Kidney tubule cell (primary cell): Measurements from ENCODE around the gene IQSEC1.
"Not testable (repeated sequence)": the region's sequence is repeated elsewhere in the genome, so short reads cannot be mapped to it uniquely, and the experiment has no call there.

Source experiments
- DNase-seq: peaks from one replicate; pipeline ENCODE4 v3.0.0-alpha.2; 2018; ENCODE audit warnings: low spot score

The IQSEC1 gene

GRCh38 chr3:12892840-12893189, 180.4 kb downstream of the IQSEC1 start:
- no peak for DNase-seq

GRCh38 chr3:12891985-12892839, 181.0 kb downstream of the IQSEC1 start:
- DNase-seq: peak; percentile 71

- no peak for DNase-seq
Measured at GRCh38 chr3:12891391-12891984, 181.7 kb downstream of the IQSEC1 start.

GRCh38 chr3:12890610-12891390, 182.4 kb downstream of the IQSEC1 start:
- no peak for DNase-seq

GRCh38 chr3:12886736-12887135, 186.5 kb downstream of the IQSEC1 start:
- DNase-seq: no peak

- no peak for DNase-seq
Measured at GRCh38 chr3:12886106-12886679, 187.0 kb downstream of the IQSEC1 start.

- no peak for DNase-seq
Measured at GRCh38 chr3:12885583-12885930, 187.7 kb downstream of the IQSEC1 start.

- DNase-seq: no peak
Measured at GRCh38 chr3:12884790-12885582, 188.2 kb downstream of the IQSEC1 start.

- peak; percentile 10 for DNase-seq
Measured at GRCh38 chr3:12884186-12884680, 189.0 kb downstream of the IQSEC1 start.

GRCh38 chr3:12882336-12883310, 190.6 kb downstream of the IQSEC1 start:
- no peak for DNase-seq

GRCh38 chr3:12881858-12882257, 191.4 kb downstream of the IQSEC1 start:
- not testable (repeated sequence) for DNase-seq

- no peak for DNase-seq
Measured at GRCh38 chr3:12879191-12879815, 193.9 kb downstream of the IQSEC1 start.

- not testable (repeated sequence) for DNase-seq
Measured at GRCh38 chr3:12878758-12879157, 194.5 kb downstream of the IQSEC1 start.

GRCh38 chr3:12878141-12878574, 195.1 kb downstream of the IQSEC1 start:
- no peak for DNase-seq

- DNase-seq: no peak
Measured at GRCh38 chr3:12877040-12877439, 196.2 kb downstream of the IQSEC1 start.

- peak; percentile 34 for DNase-seq
Measured at GRCh38 chr3:12875857-12876836, 197.1 kb downstream of the IQSEC1 start.

- no peak for DNase-seq
Measured at GRCh38 chr3:12871404-12871983, 201.7 kb downstream of the IQSEC1 start.

- no peak for DNase-seq
Measured at GRCh38 chr3:12870942-12871341, 202.3 kb downstream of the IQSEC1 start.
